Cerebellar nuclear complex (tissue), 1 donor: ENCODE data around the gene CBX1.

Source experiments
- DNase-seq, 2 experiments: peaks; one replicate each; lab custom pipeline; 2025; lab: John Stamatoyannopoulos, UW

Gene CBX1

GRCh38 chr17:48025904-48026501 is 75.3 kb downstream of the CBX1 start:
- DNase-seq, result no peak

DNA sequence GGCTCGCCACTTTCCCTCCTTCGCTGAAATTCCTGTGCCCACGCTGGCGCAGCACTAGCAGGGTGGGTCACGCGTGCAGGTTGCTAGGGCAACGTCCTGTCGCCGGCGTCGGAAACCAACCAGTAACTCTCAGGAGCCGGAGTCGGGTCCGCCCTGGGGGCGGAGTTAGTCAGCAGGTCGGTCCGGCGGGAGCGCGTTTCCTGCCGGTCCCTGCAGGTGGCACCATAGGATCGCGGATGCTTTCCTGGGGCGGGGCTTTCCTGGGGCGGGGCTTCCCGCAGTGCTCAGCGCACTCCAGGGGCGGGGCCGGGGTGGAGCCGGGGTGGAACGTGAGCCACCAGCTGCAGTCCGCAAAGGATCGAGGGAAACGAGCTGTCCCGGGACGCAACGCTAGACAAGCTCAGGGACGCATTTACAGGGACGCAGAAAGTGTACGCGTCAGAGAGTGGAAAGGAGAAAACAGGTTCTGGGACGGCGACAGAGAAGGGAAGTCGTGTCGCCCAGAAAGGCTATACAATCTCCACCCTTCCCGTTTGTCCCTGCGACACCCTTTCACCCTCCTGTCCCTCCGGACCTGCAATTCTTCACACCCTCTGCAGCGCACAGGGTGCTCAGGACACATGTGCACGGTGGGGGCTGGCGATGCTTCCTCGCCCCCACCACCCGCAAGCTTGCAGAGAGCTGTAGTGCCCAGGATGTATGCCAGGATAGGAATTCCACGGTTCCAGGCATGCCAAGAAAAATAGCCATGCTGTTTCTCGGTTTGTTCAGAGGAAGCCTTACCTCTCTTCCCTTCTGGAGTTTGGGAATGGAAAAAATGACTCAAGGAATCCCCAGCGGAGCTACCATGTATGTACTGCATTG is 76.0 kb downstream of the CBX1 start:
- peak; percentile 70 to 97 for DNase-seq

DNA sequence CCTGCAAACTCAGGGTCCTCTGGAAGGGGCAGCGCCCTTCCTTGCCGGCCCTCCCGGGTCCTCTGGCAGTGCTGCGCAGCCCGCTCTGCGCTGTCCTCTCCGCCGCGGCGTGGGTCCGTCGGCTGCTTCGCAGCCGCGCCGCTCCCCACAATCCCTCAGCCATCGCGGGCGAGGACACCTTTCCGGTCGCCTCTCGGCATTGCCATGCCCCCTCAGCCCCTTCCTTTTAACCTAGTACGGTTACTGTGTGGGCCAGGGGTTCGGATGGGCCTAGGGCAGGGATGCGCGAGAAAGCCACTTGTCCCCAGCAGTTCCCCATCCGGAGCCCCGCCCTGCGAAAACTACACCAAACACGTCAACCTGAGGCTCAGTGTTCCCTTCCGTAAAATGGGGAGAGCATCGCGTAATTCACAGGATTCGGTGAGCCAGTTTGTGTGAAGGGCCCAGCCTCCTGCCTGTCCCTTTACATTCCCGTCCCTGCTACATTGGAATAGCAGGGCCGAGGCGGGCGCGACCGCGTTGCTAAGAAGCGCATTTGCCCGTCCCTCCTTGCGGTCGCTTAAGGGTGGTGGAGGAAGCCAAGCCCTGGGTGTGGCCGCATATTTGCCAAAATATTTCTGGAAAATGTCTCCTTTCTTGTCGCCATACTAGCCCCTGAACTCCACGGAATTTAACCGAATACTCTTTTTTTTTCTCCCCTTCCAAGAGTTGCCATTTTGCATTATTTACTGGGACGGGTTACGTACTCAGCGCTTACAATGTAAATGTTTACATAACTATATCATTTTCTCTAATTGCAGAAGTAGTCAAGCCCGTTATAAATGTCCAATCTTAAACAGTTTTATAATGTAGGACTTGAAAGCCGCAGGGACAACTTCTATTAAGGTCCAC is 76.9 kb downstream of the CBX1 start:
- DNase-seq, result no peak

DNA sequence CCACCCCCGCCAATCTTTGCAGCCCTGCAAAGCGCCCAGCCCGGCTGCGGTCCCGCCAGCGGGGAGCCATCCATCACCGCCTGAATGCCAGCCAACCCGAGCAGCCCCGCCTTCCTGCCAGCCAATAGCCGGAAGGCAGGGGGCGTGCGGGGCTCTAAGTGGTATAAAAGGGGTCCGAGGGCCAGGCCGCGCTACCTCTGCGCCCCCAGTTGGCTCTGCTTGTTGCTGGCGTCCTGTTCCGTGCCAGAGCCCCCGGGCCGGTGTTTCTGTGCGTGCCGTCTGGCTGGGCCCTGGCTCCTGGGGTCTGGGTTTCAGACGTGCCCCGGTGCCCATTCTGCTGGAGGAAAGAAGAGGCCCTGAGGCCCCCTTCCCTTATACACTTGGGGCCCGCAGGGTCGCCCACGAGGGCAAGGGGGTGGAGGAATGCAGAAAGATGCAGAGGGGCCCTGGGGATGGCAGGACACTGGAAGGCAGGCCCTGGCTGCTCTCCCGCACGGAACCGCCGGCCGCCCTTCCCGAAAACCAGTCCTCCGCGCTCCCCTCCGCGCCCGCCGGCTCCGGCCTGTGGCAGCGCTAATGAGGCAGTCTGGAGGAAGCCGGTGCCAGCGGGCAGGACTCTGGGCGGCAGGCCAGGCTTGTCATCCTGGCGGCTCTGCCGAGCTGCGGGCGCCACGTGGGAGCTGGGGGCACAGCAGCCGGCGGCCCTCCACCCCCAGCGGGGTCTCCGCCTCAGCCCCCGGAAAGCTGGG is 77.7 kb downstream of the CBX1 start:
- DNase-seq, result peak in 1 of 2 experiments; percentile 41

GRCh38 chr17:48022901-48023300 is 78.4 kb downstream of the CBX1 start:
- no peak for DNase-seq

DNA sequence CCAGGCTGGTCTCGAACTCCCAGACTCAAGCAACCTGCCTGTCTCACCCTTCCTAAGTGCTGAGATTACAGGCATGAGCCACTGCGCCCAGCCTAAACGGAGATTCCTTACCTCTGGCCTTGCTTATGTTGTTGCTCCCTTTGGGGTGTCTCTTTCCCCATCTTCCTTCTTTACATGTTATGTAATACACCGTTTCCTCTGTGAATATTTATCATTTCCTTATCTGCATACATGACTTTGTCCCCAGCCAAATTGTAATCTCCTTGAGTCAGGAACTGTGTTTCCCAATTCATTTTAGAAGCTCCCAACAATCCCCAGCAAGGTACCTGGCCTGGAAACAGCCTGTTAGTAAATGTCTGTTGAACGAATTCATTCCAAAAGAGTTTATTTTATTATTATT is 79.3 kb downstream of the CBX1 start:
- no peak for DNase-seq
